Stomach (tissue), 9 donors: Measurements from ENCODE around the gene ARSG. TPM values are rescaled to one million over a fixed set of nuclear protein-coding genes. Genes with fewer than 3 reads are reported as not detected.
A peak's percentile ranks its signal among the peaks of the same experiment; 100 is the strongest.
"Not testable (repeated sequence)": the region's sequence is repeated elsewhere in the genome, so short reads cannot be mapped to it uniquely, and the experiment has no call there.

Source experiments
- DNase-seq, 2 donors: peaks; one replicate each; pipeline versions ENCODE4 v3.0.0 to v3.0.0-alpha.2; 2013 to 2019
- H3K27ac ChIP-seq, 5 donors: fragments of 200-600 bp in 4 of 5; sonication (generic) in 4 of 5; one replicate each; pipeline ENCODE4 v1.5.1; 2013 to 2019; ENCODE audit warnings: mild to moderate bottlenecking in 1 of 5, moderate library complexity in 1 of 5
- H3K27me3 ChIP-seq, 3 donors: fragments of 200-600 bp; sonication (generic); one replicate each; pipeline ENCODE4 v1.5.1; 2017 to 2019; ENCODE audit warnings: mixed run types in 1 of 3
- H3K36me3 ChIP-seq, 4 donors: fragments of 200-600 bp; sonication (generic); 1 replicate in 3 of 4; 2 replicates in 1 of 4; pipeline ENCODE4 v1.5.1; 2016 to 2019
- H3K4me1 ChIP-seq, 4 donors: fragments of 200-600 bp; sonication (generic); one replicate each; pipeline ENCODE4 v1.5.1; 2016 to 2019
- H3K4me3 ChIP-seq, 4 donors: fragments of 200-600 bp; sonication (generic) in 3 of 4; one replicate each; pipeline ENCODE4 v1.5.1; 2016 to 2019; ENCODE audit warnings: mild to moderate bottlenecking in 1 of 4
- H3K9me3 ChIP-seq, 4 donors: fragments of 200-600 bp; sonication (generic); one replicate each; pipeline ENCODE4 v1.5.1; 2016 to 2019
- EP300 ChIP-seq: sonication (generic); formaldehyde crosslinking; IDR thresholded peaks from one replicate; pipeline ENCODE4 v1.6.1; 2017; ENCODE audit warnings: antibody characterized with exemption
- POLR2A ChIP-seq, 4 donors: fragments of 450-650 bp; IDR thresholded peaks; one replicate each; pipeline ENCODE4 v1.6.1; 2016; ENCODE audit warnings: antibody characterized with exemption in 4 of 4, control low read depth in 2 of 4, mild to moderate bottlenecking in 1 of 4, moderate library complexity in 1 of 4
- POLR2AphosphoS5 ChIP-seq, 3 donors: sonication (generic); formaldehyde crosslinking; IDR thresholded peaks; one replicate each; pipeline ENCODE4 v1.6.1; 2016; ENCODE audit warnings: antibody characterized with exemption in 3 of 3
- WGBS, 5 donors: extraction: QIAGEN DNeasy Blood & Tissue Kit in 3 of 5; methylation state at CpG; one replicate each; pipeline versions ENCODE4 v1.1.5 to v1.1.7; 2013 to 2018; 5-methylcytosine and 5-hydroxymethylcytosine counted together
- intact Hi-C: fragments of 100-400 bp; cut with DNase I; formaldehyde crosslinking; loops from one replicate; pipeline ENCODE4 v1.15.1; 2023; ENCODE audit warnings: low total_unique reads
- polyA plus RNA-seq, 3 donors: library from polyadenylated mRNA; stranded (reverse); fragments of 200-250 nt; gene quantifications; one replicate each; pipeline ENCODE4 v1.2.3, GENCODE V29; 2013
- total RNA-seq, 5 donors: library from RNA; depleted of rRNA; stranded (reverse); fragments of >200 nt; gene quantifications; one replicate each; pipeline versions ENCODE4 v1.1.0 to v1.2.3, GENCODE V29; 2014 to 2016
- TF ChIP-seq, protein P1 (sequence below), 7 experiments: fragments of 450-650 bp in 4 of 7; fragments of 200-600 bp in 3 of 7; sonication (generic) in 3 of 7; IDR thresholded peaks; one replicate each; pipeline ENCODE4 v1.5.1; 2016 to 2019; ENCODE audit warnings: antibody characterized with exemption in 7 of 7, control low read depth in 2 of 7, mild to moderate bottlenecking in 1 of 7
- donor health status: healthy with polysubstance abuse.
- donor health status: Bipolar disorder and iron deficiency.
- donor health status: healthy.

Gene ARSG
- total and polyA plus RNA-seq, 8 donors, result 0.45 to 74.7 (median 2.4) TPM

DNA sequence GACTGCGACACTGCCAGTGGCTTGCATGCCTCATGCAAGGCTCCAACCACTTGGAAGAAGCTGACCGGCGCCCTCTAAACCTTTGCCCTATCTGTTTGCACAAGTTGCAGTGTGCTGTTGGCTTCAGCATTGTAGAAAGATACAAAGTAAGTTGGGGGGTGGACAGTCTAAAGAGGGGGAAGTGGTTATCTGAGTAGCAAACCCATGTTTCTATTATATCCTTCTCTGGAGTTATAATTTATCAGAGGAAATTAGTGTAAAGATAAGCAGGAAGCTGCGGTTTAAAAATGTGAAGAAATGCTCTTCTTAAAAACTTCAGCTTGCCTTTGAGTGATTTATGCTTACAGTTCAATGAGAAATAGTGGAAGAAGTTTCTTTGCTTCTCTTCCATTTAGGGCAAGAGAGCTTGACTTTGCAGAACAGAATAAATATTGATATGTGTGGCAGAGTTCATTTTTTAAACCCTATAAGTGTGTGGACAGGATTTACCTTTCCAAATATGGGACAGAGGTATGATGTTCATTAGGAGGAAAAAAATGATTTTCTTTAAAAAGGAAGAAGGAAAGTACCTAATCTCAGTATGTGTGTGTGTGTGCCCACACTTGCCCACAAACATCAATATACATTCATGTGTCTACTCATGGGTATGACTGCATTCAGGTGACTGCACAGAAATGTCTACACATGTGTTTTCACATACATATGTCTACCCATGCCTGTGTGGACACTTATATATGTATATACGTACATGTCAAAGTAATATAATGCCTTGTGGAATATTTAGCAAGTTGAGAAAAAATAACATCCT lies 35.4 kb upstream of the ARSG start:
- Histone ChIP-seq H3K36me3 (peaks cover 3 to 58% (median 51%) of the 10 kb centered on the region in 4 donors), H3K27me3 (no peaks in the 10 kb centered on the region), H3K27ac (peak overlapping the region in 3 of 5 donors; percentile 24 to 56 (median 29)), H3K9me3 (no peaks in the 10 kb centered on the region), H3K4me1 (peaks cover 0 to 44% (median 20%) of the 10 kb centered on the region in 4 donors), H3K4me3 (no peak overlapping the region)
- DNase-seq, result no peak
- TF ChIP-seq POLR2A (IDR thresholded peaks at IDR 0.05) (no peak), EP300 (no peak), POLR2AphosphoS5 (IDR thresholded peaks at IDR 0.05) (no peak)
- TF ChIP-seq, protein P1, sequence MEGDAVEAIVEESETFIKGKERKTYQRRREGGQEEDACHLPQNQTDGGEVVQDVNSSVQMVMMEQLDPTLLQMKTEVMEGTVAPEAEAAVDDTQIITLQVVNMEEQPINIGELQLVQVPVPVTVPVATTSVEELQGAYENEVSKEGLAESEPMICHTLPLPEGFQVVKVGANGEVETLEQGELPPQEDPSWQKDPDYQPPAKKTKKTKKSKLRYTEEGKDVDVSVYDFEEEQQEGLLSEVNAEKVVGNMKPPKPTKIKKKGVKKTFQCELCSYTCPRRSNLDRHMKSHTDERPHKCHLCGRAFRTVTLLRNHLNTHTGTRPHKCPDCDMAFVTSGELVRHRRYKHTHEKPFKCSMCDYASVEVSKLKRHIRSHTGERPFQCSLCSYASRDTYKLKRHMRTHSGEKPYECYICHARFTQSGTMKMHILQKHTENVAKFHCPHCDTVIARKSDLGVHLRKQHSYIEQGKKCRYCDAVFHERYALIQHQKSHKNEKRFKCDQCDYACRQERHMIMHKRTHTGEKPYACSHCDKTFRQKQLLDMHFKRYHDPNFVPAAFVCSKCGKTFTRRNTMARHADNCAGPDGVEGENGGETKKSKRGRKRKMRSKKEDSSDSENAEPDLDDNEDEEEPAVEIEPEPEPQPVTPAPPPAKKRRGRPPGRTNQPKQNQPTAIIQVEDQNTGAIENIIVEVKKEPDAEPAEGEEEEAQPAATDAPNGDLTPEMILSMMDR (IDR thresholded peaks at IDR 0.05), result no peak
- intact Hi-C loops, result no loop called here
- WGBS, 5 donors, result 39 to 60% (median 50%) methylated on average over 5 of the region's 5 CpGs

DNA sequence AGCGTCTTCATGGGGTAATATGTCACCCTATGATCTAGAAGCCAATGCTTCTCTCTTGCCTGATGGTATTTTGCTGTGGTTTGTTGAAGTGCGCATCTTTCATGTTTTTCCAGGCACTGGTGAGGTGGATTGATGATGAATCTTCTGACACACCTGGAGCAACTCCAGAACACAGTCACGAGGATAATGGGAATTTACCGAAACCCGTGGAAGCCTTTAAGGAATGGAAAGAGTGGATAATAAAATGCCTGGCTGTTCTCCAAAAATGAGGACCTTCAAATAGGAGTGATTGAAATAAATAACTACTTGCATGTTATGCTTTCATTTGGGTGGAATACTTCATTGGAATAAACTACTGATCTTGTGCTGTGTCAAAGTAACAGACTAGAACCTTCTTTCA lies 34.6 kb upstream of the ARSG start:
- H3K27ac ChIP-seq, result peak overlapping the region in 1 of 5 donors; percentile 4
- intact Hi-C loops, H3K4me3 ChIP-seq, H3K9me3 ChIP-seq, H3K27me3 ChIP-seq, DNase-seq: not testable (repeated sequence)
- H3K4me1 ChIP-seq, result peaks cover 0 to 44% (median 20%) of the 10 kb centered on the region in 4 donors
- peaks cover 3 to 54% (median 44%) of the 10 kb centered on the region in 4 donors for H3K36me3 ChIP-seq
- WGBS, 5 donors, result 78 to 84% (median 82%) methylated on average over 5 of the region's 5 CpGs

DNA sequence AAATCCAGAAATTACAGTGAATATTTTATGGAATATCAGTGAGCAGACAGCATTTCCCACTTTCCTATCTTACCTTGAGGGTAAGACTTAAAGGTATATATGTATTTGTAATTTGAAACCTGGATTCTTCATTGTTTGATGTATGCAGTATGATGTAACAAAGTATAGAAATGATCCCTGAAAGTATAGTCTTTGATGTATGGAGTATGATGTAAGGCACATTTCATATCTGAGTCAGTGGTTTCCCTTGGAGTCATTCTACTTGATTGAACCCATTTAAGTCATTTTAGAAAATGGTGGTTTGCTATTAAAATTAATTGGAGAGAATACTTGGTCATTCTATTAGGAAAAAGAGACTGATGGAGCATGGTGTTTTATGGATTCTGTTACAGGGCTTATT lies 33.4 kb upstream of the ARSG start:
- Histone ChIP-seq H3K9me3 (no peaks in the 10 kb centered on the region), H3K36me3 (peaks cover 3 to 41% (median 37%) of the 10 kb centered on the region in 4 donors), H3K27ac (peak overlapping the region in 3 of 5 donors; percentile 57 to 81 (median 80)), H3K4me1 (peaks cover 0 to 47% (median 23%) of the 10 kb centered on the region in 4 donors), H3K4me3 (no peak overlapping the region), H3K27me3 (no peaks in the 10 kb centered on the region)
- no peak for TF ChIP-seq POLR2AphosphoS5 (IDR thresholded peaks at IDR 0.05)
- TF ChIP-seq, protein P1 (IDR thresholded peaks at IDR 0.05), result no peak
- no peak for TF ChIP-seq EP300
- TF ChIP-seq POLR2A (IDR thresholded peaks at IDR 0.05), result no peak
- intact Hi-C loops, result no loop called here
- no peak for DNase-seq

DNA sequence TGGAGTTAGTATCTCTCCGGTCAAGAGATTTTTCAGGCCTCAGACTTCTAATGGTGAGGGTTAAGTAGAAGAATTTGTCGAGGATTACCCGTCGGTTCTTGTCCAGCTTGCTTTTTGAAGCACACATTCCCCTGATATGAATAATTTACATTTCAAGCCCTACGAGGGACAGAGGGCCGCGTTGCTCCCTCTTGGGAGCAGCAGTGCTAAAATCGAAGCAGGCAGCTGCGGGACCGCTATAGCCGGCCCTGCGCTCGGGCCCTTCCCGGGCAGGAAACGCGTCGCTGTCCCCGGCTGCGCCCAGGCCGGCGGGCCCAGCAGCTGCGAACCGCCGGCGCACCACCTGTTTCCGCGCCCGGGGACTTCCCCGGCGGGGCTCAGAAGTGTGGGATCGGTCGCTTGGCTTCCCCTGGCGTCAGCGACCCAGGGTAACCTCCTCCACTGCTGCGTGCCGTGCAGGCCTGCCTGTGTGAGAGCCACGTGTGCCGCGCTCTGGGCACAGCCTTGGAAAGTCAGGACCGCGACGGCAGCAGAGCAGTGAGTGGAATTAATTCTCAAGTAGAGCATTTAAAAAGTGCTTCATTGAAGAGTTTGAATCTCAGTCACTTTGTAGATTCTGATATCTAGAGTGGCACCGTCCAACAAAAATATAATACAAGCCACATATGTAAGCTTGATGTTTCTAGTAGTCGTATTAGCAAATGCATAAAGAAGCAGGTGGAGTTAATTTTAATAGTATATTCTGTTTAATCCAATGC lies 32.2 kb upstream of the ARSG start:
- intact Hi-C loops, H3K27me3 ChIP-seq, H3K9me3 ChIP-seq: not testable (repeated sequence)
- H3K4me1 ChIP-seq, result peaks cover 0 to 54% (median 29%) of the 10 kb centered on the region in 4 donors
- H3K36me3 ChIP-seq, result peaks cover 3 to 32% (median 31%) of the 10 kb centered on the region in 4 donors
- WGBS, 5 donors, result 6 to 12% (median 12%) methylated on average over 19 to 38 of the region's 44 CpGs
- TF ChIP-seq POLR2AphosphoS5 (IDR thresholded peaks at IDR 0.05), result peak in 2 of 3 donors; percentile 59 to 65
- peak overlapping the region; percentile 54 to 81 (median 79) for H3K27ac ChIP-seq
- H3K4me3 ChIP-seq, result peak overlapping the region in 2 of 4 donors; percentile 6 to 26
- peak; percentile 46 to 89 for DNase-seq

DNA sequence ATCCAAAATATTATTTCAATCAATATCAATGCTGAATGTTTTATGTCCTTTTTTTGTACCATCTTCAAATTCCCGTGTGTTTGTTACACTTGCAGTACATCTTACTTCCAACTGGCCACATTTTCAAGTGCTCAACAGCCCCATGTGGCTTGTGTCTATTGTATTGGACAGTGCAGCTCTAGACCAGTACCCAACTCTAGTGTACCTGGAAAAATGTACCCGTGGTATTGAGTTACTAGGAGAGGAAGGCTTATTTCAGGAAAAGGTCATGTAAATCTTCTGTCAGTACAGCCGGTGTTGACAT lies 31.7 kb upstream of the ARSG start:
- H3K27me3 ChIP-seq, DNase-seq, intact Hi-C loops, H3K9me3 ChIP-seq: not testable (repeated sequence)
- Histone ChIP-seq H3K4me3 (peak overlapping the region in 2 of 4 donors; percentile 6 to 26), H3K36me3 (peaks cover 3 to 27% (median 26%) of the 10 kb centered on the region in 4 donors), H3K4me1 (peaks cover 0 to 54% (median 29%) of the 10 kb centered on the region in 4 donors), H3K27ac (peak overlapping the region in 4 of 5 donors; percentile 31 to 81 (median 68))
- WGBS, 5 donors, result 25 to 59% (median 38%) methylated on average over 3 of the region's 3 CpGs
